Stimulated activated naive CD4-positive, alpha-beta T cell treated with Interleukin-2 at 50 U/mL for 16 hours (primary cell): ENCODE data around the gene CDH6.

Source experiments
- DNase-seq: peaks from one replicate; lab custom pipeline; 2025; lab: John Stamatoyannopoulos, UW

CDH6 gene

DNA sequence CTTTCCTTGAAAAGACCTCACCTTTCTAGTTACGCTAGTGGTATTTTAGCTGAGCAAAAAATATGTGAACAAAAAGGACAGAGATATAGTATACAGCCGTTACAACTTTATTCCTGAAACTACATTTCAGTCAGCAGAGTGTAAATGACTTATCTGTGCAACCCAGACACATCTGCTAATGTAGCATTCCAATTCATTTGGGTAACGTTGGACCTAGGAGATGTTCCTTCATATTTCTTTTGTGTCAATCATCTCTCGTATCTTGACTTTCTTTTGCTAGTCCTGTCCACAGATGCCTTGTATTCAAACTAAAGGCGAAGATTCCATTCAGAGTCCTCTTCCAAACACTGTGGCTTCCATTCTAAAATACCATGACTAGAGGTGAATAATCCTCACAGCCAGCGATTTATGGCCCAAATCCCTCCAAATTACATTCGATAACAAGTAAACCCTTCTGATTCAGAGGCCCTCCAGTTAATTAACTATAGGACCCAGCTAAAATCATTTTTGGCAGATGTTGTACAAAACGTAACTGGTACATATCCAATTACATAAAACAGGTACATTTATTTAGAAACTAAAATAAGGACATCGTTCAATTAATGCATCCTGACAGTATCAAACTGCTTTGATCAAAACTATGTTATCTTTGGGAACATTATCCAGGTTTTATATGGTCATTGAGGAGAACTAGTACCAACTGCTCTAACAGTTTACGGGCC, 182.7 kb downstream of the CDH6 start:
- no peak for DNase-seq

DNA sequence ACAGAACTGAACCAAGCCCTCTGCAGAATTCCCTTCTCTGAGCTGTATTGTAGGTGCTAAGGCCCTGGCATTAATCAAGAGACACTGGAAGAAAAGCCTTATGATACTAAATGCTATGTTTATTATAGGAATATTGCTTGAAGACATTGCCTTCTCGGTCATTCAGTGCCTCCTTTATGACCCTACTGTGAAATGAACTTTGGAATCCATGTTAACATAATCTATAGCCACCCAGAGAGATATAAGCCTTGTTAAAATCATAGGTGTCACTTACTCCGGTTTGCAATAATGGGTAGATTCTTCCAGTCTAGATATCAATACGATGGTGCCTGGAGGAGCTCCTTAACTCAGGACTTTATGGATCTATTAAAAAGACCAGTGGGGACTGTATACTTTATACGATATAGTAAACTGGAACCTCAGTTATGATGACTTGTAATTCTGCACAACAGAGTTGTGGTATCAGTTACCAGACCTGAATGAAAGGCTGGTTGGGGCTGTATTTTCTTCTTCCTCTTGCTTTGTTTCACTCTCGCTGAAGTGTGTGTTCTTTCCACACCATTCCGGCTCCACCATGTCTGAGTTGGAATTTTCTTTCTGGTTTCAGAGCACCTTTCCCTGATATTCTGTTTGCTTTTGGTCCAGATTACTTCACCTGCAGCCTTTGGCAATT, 183.9 kb downstream of the CDH6 start:
- DNase-seq = no peak

DNA sequence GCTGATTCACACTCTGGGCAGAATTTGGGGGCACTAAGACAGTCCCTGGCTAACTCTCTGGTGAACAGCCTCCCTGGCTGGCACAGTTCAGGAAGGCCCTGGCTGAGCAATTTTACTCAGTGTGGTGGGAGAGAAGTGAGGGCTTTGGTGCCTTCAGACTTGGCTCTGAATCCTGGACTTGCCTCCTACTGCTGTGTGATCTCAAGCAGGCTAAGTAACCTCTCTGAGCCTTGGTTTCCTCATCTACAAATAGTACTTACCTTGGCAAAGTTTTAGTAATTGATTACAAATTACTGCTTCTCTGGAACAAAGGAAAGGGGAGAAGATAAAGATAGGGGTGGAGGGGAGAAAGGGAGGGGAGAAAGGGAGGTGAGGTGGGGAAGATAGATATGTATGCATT, 184.7 kb downstream of the CDH6 start:
- DNase-seq = no peak
